ENCODE data around the gene PRKCA. TPM values are rescaled to one million over a fixed set of nuclear protein-coding genes. Genes with fewer than 3 reads are reported as not detected.

Gene PRKCA
- total and polyA plus RNA-seq, 10 of the 15 experiments (the other 5 are each of a cell fraction or from before 2014, with no cell fraction given) = 0.11 to 14.6 (median 0.72) TPM

GRCh38 chr17:66275651-66276050 lies 26.8 kb upstream of the PRKCA start (continued):
- TF ChIP-seq CHD2 (IDR thresholded peaks at IDR 0.05; ENCODE audit: borderline replicate concordance, low read depth, low read length) = no peak
- no peak for TF ChIP-seq EED (IDR thresholded peaks at IDR 0.05; ENCODE audit: low read depth)
- no peak for TF ChIP-seq MXI1 (IDR thresholded peaks at IDR 0.05; ENCODE audit: low read depth, low read length)

GRCh38 chr17:66276328-66276937 lies 26.0 kb upstream of the PRKCA start:
- H3K9ac ChIP-seq (ENCODE audit: control insufficient read depth, insufficient read depth, low read length) = no peak overlapping the region
- H3K36me3 ChIP-seq (ENCODE audit: control insufficient read depth in 2 of 2, insufficient read depth in 2 of 2, low read length in 1 of 2) = no peaks in the 10 kb centered on the region
- FAIRE-seq = no peak
- SMC1A ChIA-PET (ENCODE audit: uncharacterized antibody, unreplicated experiment) = interaction anchor here (1.7 kb wide), 1 partner anchor 24 kb away, joined by 4 read pairs; no protein-coding TSS in a partner anchor
- no peak overlapping the region for H3K27ac ChIP-seq (ENCODE audit: control insufficient read depth, insufficient read depth)
- CTCF ChIA-PET = interaction anchor here (1.3 kb wide), 1 partner anchor 290 kb away, joined by 3 read pairs; no protein-coding TSS in a partner anchor
- no peak overlapping the region for H3K4me3 ChIP-seq
- WGBS (ENCODE audit: insufficient coverage, insufficient replicate concordance, low lambda C conversion rate, missing lambda C conversion rate) = 6% methylated on average over 3 of the region's 3 CpGs
- H4K20me1 ChIP-seq (ENCODE audit: control insufficient read depth, insufficient read depth) = no peaks in the 10 kb centered on the region
- no peak for DNase-seq (ENCODE audit: low read depth, low spot score)
- intact Hi-C loops (cut with micrococcal nuclease; ENCODE audit: unreplicated experiment) = no loop called here
- H3K9me3 ChIP-seq (replicated peaks; ENCODE audit: control insufficient read depth, insufficient read depth, low read length) = no peaks in the 10 kb centered on the region
- no peaks in the 10 kb centered on the region for H3K4me1 ChIP-seq (ENCODE audit: control insufficient read depth, insufficient read depth, low read length)
- no peak for ATAC-seq
- no TSS peak for BruUV-seq (replicated peaks)
- no peak overlapping the region for H2AFZ ChIP-seq (ENCODE audit: control insufficient read depth, low read depth, low read length)
- no peaks in the 10 kb centered on the region for H3K79me2 ChIP-seq (ENCODE audit: control insufficient read depth, insufficient read depth, low read length)
- TF ChIP-seq ETV6 (conservative IDR thresholded peaks at IDR 0.05 in 1 of 2, IDR thresholded peaks at IDR 0.05 in 1 of 2; ENCODE audit: borderline replicate concordance in 1 of 2, low read depth in 1 of 2) = no peak
- no peak for TF ChIP-seq HDAC6 (IDR thresholded peaks at IDR 0.05; ENCODE audit: unreplicated experiment)
- no peak for TF ChIP-seq SMARCA5 (IDR thresholded peaks at IDR 0.05)
- TF ChIP-seq E2F4 (IDR thresholded peaks at IDR 0.05; ENCODE audit: low read depth, low read length) = no peak
- TF ChIP-seq USF1 (IDR thresholded peaks at IDR 0.05; ENCODE audit: borderline replicate concordance, extremely low read length, insufficient read depth, low read depth, low read length) = no peak
- no peak overlapping the region for H3K4me2 ChIP-seq (ENCODE audit: control insufficient read depth, insufficient read depth)
- POLR2A ChIA-PET = interaction anchor here (0.6 kb wide), 1 partner anchor 45 kb away, joined by 3 read pairs; no protein-coding TSS in a partner anchor
- H3K27me3 ChIP-seq (replicated peaks in 1 of 2; ENCODE audit: control insufficient read depth in 2 of 2, insufficient read depth in 2 of 2, low read length in 1 of 2) = no peaks in the 10 kb centered on the region
- RAD21 ChIA-PET (ENCODE audit: unreplicated experiment) = interaction anchor here (0.8 kb wide), 1 partner anchor 9 kb away, joined by 3 read pairs; no protein-coding TSS in a partner anchor
- in situ Hi-C loops (cut with MboI) = no loop called here

All from GM12878 (cell line).